IMR-90 (cell line): ENCODE results near the gene HPSE2. TPM values are rescaled to one million over a fixed set of nuclear protein-coding genes. Genes with fewer than 3 reads are reported as not detected.

Experiments used
- ATAC-seq: fragments of 200-7000 bp; cut with Tn5 transposase; 2 replicates; pipeline ENCODE4 v1.9.1; 2020; ENCODE audit warnings: low read depth, mild to moderate bottlenecking, moderate library complexity
- BruUV-seq: library from RNA; stranded (reverse); fragments of 400-500 nt; replicated peaks from 2 replicates; lab custom pipeline; 2021; lab: Mats Ljungman, UMichigan
- CTCF ChIA-PET: fragments of 300-600 bp; formaldehyde crosslinking; extraction: SDS; loops from one replicate; lab custom pipeline; 2021; ENCODE audit warnings: antibody characterized with exemption; lab: Yijun Ruan, JAX
- POLR2A ChIA-PET: fragments of 300-600 bp; sonication (Branson Sonifier 250); formaldehyde crosslinking; loops from one replicate; lab custom pipeline; 2022; ENCODE audit warnings: antibody characterized with exemption; ENCODE audit not compliant: unreplicated experiment; lab: Charles Lee
- DNase-seq: peaks from one replicate; pipeline ENCODE4 v3.0.0; 2013
- H2AFZ ChIP-seq: replicated peaks from 2 replicates; pipeline ENCODE3; 2013; ENCODE audit warnings: low read length, mild to moderate bottlenecking; ENCODE audit not compliant: poor library complexity
- H2AK5ac ChIP-seq: 2 replicates; pipeline ENCODE4 v1.6.1; 2013; ENCODE audit warnings: low read depth, low read length, inconsistent platforms
- H2AK9ac ChIP-seq: replicated peaks from 2 replicates; pipeline ENCODE3; 2013; ENCODE audit warnings: mild to moderate bottlenecking, low read depth, low read length, moderate library complexity; ENCODE audit not compliant: poor library complexity
- H2BK120ac ChIP-seq: 2 replicates; pipeline ENCODE4 v1.6.1; 2013; ENCODE audit warnings: low read depth, low read length, inconsistent platforms
- H2BK15ac ChIP-seq: 3 replicates; pipeline ENCODE4 v1.6.1; 2013; ENCODE audit warnings: low read depth, low read length, inconsistent platforms
- H2BK20ac ChIP-seq: 2 replicates; pipeline ENCODE4 v1.6.1; 2013; ENCODE audit warnings: low read depth, mild to moderate bottlenecking, inconsistent platforms, low read length, moderate library complexity
- H2BK5ac ChIP-seq: 2 replicates; pipeline ENCODE4 v1.6.1; 2013; ENCODE audit warnings: mild to moderate bottlenecking, low read depth, low read length, inconsistent platforms; ENCODE audit not compliant: poor library complexity, severe bottlenecking
- H3K14ac ChIP-seq: replicated peaks from 2 replicates; pipeline ENCODE4 v1.6.1; 2013; ENCODE audit warnings: low read depth, low read length, inconsistent platforms
- H3K18ac ChIP-seq: 2 replicates; pipeline ENCODE4 v1.6.1; 2013; ENCODE audit warnings: low read depth, low read length, control low read depth
- H3K23ac ChIP-seq: 2 replicates; pipeline ENCODE4 v1.6.1; 2013; ENCODE audit warnings: low read depth, low read length, inconsistent platforms
- H3K27ac ChIP-seq: 2 replicates; pipeline ENCODE4 v1.5.1; 2013; ENCODE audit warnings: mild to moderate bottlenecking, control low read depth, low read length; ENCODE audit not compliant: insufficient read depth
- H3K27me3 ChIP-seq: 2 replicates; pipeline ENCODE4 v1.6.1; 2013; ENCODE audit warnings: low read length; ENCODE audit not compliant: control insufficient read depth, insufficient read depth
- H3K36me3 ChIP-seq: 2 replicates; pipeline ENCODE4 v1.6.1; 2013; ENCODE audit warnings: low read length, mixed read lengths; ENCODE audit not compliant: control insufficient read depth, insufficient read depth
- H3K4ac ChIP-seq: 2 replicates; pipeline ENCODE4 v1.6.1; 2013; ENCODE audit warnings: low read depth, low read length, inconsistent platforms
- H3K4me1 ChIP-seq: 2 replicates; pipeline ENCODE4 v1.6.1; 2013; ENCODE audit warnings: low read length, mixed read lengths; ENCODE audit not compliant: control insufficient read depth, insufficient read depth
- H3K4me2 ChIP-seq: 2 replicates; pipeline ENCODE4 v1.6.1; 2013; ENCODE audit warnings: low read depth, mild to moderate bottlenecking, control low read depth, low read length, moderate library complexity
- H3K4me3 ChIP-seq: 2 replicates; pipeline ENCODE4 v1.5.1; 2013; ENCODE audit warnings: low read depth, mild to moderate bottlenecking, control low read depth, low read length, moderate library complexity; ENCODE audit not compliant: insufficient read depth
- H3K56ac ChIP-seq: 2 replicates; pipeline ENCODE4 v1.6.1; 2013; ENCODE audit warnings: low read length, inconsistent platforms; ENCODE audit not compliant: insufficient read depth; ENCODE audit errors: extremely low read depth
- H3K79me1 ChIP-seq, 2 experiments: 2 replicates each; pipeline ENCODE4 v1.6.1; 2013; ENCODE audit warnings: low read length in 2 of 2, inconsistent platforms in 1 of 2, low read depth in 1 of 2
- H3K9ac ChIP-seq: 2 replicates; pipeline ENCODE4 v1.6.1; 2013; ENCODE audit warnings: low read depth, low read length, control low read depth
- H3K9me1 ChIP-seq: 2 replicates; pipeline ENCODE4 v1.6.1; 2013; ENCODE audit warnings: low read length, inconsistent platforms; ENCODE audit not compliant: insufficient read depth
- H3K9me3 ChIP-seq: 2 replicates; pipeline ENCODE4 v1.6.1; 2013; ENCODE audit warnings: low read length; ENCODE audit not compliant: control insufficient read depth, insufficient read depth
- H4K20me1 ChIP-seq: 2 replicates; pipeline ENCODE4 v1.6.1; 2013; ENCODE audit warnings: low read length, inconsistent platforms; ENCODE audit not compliant: insufficient read depth
- H4K5ac ChIP-seq: 2 replicates; pipeline ENCODE4 v1.6.1; 2013; ENCODE audit warnings: mild to moderate bottlenecking, low read depth, low read length, control low read depth
- H4K8ac ChIP-seq, 2 experiments: 2 replicates each; pipeline ENCODE4 v1.6.1; 2013; ENCODE audit warnings: low read depth in 2 of 2, low read length in 2 of 2, control low read depth in 1 of 2, inconsistent platforms in 1 of 2
- H4K91ac ChIP-seq: 2 replicates; pipeline ENCODE4 v1.6.1; 2013; ENCODE audit warnings: low read depth, low read length, inconsistent platforms; ENCODE audit not compliant: insufficient read depth
- BHLHE40 ChIP-seq: fragments of 150-350 bp; IDR thresholded peaks from 2 replicates; pipeline ENCODE4 v1.6.1; 2016; ENCODE audit warnings: mild to moderate bottlenecking, low read depth, low read length
- CEBPB ChIP-seq: IDR thresholded peaks from 2 replicates; pipeline ENCODE4 v1.6.1; 2012; ENCODE audit warnings: low read depth, low read length, improper control_type of control experiment
- CHD1 ChIP-seq: IDR thresholded peaks from 2 replicates; pipeline ENCODE4 v1.6.1; 2012; ENCODE audit warnings: low read depth, low read length, improper control_type of control experiment
- CTCF ChIP-seq: conservative IDR thresholded peaks from 2 replicates; pipeline ENCODE4 v1.5.1; 2012; ENCODE audit warnings: mild to moderate bottlenecking, low read depth, low read length, improper control_type of control experiment
- ELK1 ChIP-seq: fragments of 150-350 bp; IDR thresholded peaks from 2 replicates; pipeline ENCODE4 v1.6.1; 2016; ENCODE audit warnings: low read depth, mild to moderate bottlenecking, low read length, moderate library complexity, borderline replicate concordance
- FOS ChIP-seq: fragments of 150-350 bp; IDR thresholded peaks from 2 replicates; pipeline ENCODE4 v1.6.1; 2016; ENCODE audit warnings: low read depth, low read length
- MAFK ChIP-seq: IDR thresholded peaks from 2 replicates; pipeline ENCODE4 v1.6.1; 2012; ENCODE audit warnings: low read depth, low read length, improper control_type of control experiment
- MAZ ChIP-seq: IDR thresholded peaks from 2 replicates; pipeline ENCODE4 v1.6.1; 2012; ENCODE audit warnings: low read depth, mild to moderate bottlenecking, low read length, improper control_type of control experiment, moderate library complexity, borderline replicate concordance
- MXI1 ChIP-seq: IDR thresholded peaks from 2 replicates; pipeline ENCODE4 v1.6.1; 2012; ENCODE audit warnings: low read depth, mild to moderate bottlenecking, low read length, moderate library complexity, borderline replicate concordance
- NFE2L2 ChIP-seq: fragments of 150-350 bp; IDR thresholded peaks from 2 replicates; pipeline ENCODE4 v1.6.1; 2016; ENCODE audit warnings: low read depth, mild to moderate bottlenecking, low read length
- POLR2A ChIP-seq: IDR thresholded peaks from 2 replicates; pipeline ENCODE4 v1.6.1; 2012; ENCODE audit warnings: mild to moderate bottlenecking, low read depth, low read length
- RAD21 ChIP-seq: IDR thresholded peaks from 2 replicates; pipeline ENCODE4 v1.6.1; 2012; ENCODE audit warnings: low read length, improper control_type of control experiment
- RCOR1 ChIP-seq: IDR thresholded peaks from 2 replicates; pipeline ENCODE4 v1.6.1; 2012; ENCODE audit warnings: mild to moderate bottlenecking, low read length, improper control_type of control experiment; ENCODE audit not compliant: insufficient replicate concordance
- RFX5 ChIP-seq: IDR thresholded peaks from 2 replicates; pipeline ENCODE4 v1.8.0; 2012; ENCODE audit warnings: low read depth, mild to moderate bottlenecking, low read length, moderate library complexity
- SMC3 ChIP-seq: fragments of 150-350 bp; IDR thresholded peaks from 2 replicates; pipeline ENCODE4 v1.6.1; 2016; ENCODE audit warnings: low read depth, mild to moderate bottlenecking, antibody characterized with exemption, low read length, moderate library complexity
- USF2 ChIP-seq: fragments of 150-350 bp; IDR thresholded peaks from 2 replicates; pipeline ENCODE4 v1.6.1; 2017; ENCODE audit warnings: mild to moderate bottlenecking, antibody characterized with exemption, low read length, low read depth
- dilution Hi-C: fragments of 300-500 bp; cut with HindIII; formaldehyde crosslinking; loops from one replicate; pipeline ENCODE4 v1.14.3; 2018; ENCODE audit warnings: low sequenced_read_pairs; ENCODE audit not compliant: unreplicated experiment
- in situ Hi-C: fragments of 300-500 bp; cut with MboI; formaldehyde crosslinking; loops from 3 replicates; pipeline ENCODE4 v1.14.3; 2019; ENCODE audit warnings: low sequenced_read_pairs, inconsistent platforms, mixed read lengths
- intact Hi-C: fragments of 100-400 bp; cut with micrococcal nuclease; formaldehyde crosslinking; loops from 2 replicates; pipeline ENCODE4 v1.10.0; 2022
- polyA plus RNA-seq, 3 experiments: library from polyadenylated mRNA; depleted of rRNA; stranded (reverse); fragments of >200 nt; gene quantifications; 2 replicates each; pipeline ENCODE4 v1.2.3, GENCODE V29; 2012; ENCODE audit warnings: low replicate concordance in 1 of 3
- total RNA-seq: library from RNA; depleted of rRNA; stranded (reverse); fragments of >200 nt; gene quantifications from 2 replicates; pipeline ENCODE4 v1.2.3, GENCODE V29; 2012

The HPSE2 gene
- total and polyA plus RNA-seq, 2 of the 4 experiments (the other 2 are of a cell fraction), result not detected

- no peak overlapping the region for H2BK15ac ChIP-seq
- no peaks in the 10 kb centered on the region for H3K9me3 ChIP-seq
- H3K14ac ChIP-seq, result no peak overlapping the region
- no peak overlapping the region for H3K4me2 ChIP-seq
- TF ChIP-seq BHLHE40 (no peak), MAFK (no peak), CHD1 (no peak), RCOR1 (no peak), SMC3 (no peak), CEBPB (no peak), FOS (no peak), USF2 (no peak), RAD21 (no peak), MAZ (no peak), CTCF (no peak), RFX5 (no peak), POLR2A (no peak), ELK1 (no peak), MXI1 (no peak), NFE2L2 (no peak)
- H2AK5ac ChIP-seq, result no peak overlapping the region
- ChIA-PET POLR2A (no interaction called here), CTCF (no interaction called here)
- no peak overlapping the region for H4K8ac ChIP-seq
- H3K4me1 ChIP-seq, result no peaks in the 10 kb centered on the region
- no TSS peak for BruUV-seq
- H3K36me3 ChIP-seq, result no peaks in the 10 kb centered on the region
- no peak overlapping the region for H3K9ac ChIP-seq
- no peak overlapping the region for H2AFZ ChIP-seq
- H4K5ac ChIP-seq, result no peak overlapping the region
- no peaks in the 10 kb centered on the region for H3K27me3 ChIP-seq
- H2AK9ac ChIP-seq, result no peak overlapping the region
- no peak overlapping the region for H2BK120ac ChIP-seq
- no peak for ATAC-seq
- no peak overlapping the region for H3K18ac ChIP-seq
- no peak overlapping the region for H2BK20ac ChIP-seq
- in situ Hi-C loops, result no loop called here
- no peak overlapping the region for H3K4me3 ChIP-seq
- H3K56ac ChIP-seq, result no peak overlapping the region
- H4K20me1 ChIP-seq, result no peaks in the 10 kb centered on the region
- DNase-seq, result no peak
- H3K23ac ChIP-seq, result no peak overlapping the region
- H3K27ac ChIP-seq, result no peak overlapping the region
- H3K9me1 ChIP-seq, result no peaks in the 10 kb centered on the region
- no peak overlapping the region for H3K4ac ChIP-seq
- no peak overlapping the region for H4K91ac ChIP-seq
- no peaks in the 10 kb centered on the region for H3K79me1 ChIP-seq
- dilution Hi-C loops, result no loop called here
- intact Hi-C loops, result loop anchor here (10.0 kb wide), 1 partner anchor 751 kb away; no protein-coding TSS in a partner anchor
- no peak overlapping the region for H2BK5ac ChIP-seq
These were observed 569.4 kb downstream of the HPSE2 start for GRCh38 chr10:98666276-98666675.
